Umbilical cord (tissue), 2 donors: ENCODE measurements around the gene CFAP100. TPM values are rescaled to one million over a fixed set of nuclear protein-coding genes. Genes with fewer than 3 reads are reported as not detected.

Experiments used
- DNase-seq: peaks from one replicate; pipeline ENCODE4 v3.0.0-alpha.2; 2015; ENCODE audit warnings: low spot score
- total RNA-seq: library from RNA; depleted of rRNA; stranded (reverse); fragments of >200 nt; gene quantifications from one replicate; pipeline ENCODE4 v1.2.3, GENCODE V29; 2014; ENCODE audit warnings: low replicate concordance; ENCODE audit not compliant: insufficient read depth

CFAP100 gene
- total RNA-seq, 1 donor from 2014 or later, result 3.4 TPM

GRCh38 chr3:126478581-126479310 lies 84.0 kb downstream of the CFAP100 start:
- DNase-seq, result no peak

GRCh38 chr3:126479642-126480041 lies 84.9 kb downstream of the CFAP100 start:
- DNase-seq, result no peak

GRCh38 chr3:126480206-126480605 lies 85.5 kb downstream of the CFAP100 start:
- no peak for DNase-seq

- DNase-seq, result no peak
Measured at GRCh38 chr3:126480861-126481260, 86.2 kb downstream of the CFAP100 start.

GRCh38 chr3:126481808-126482502 lies 87.2 kb downstream of the CFAP100 start:
- DNase-seq, result peak; percentile 73

DNA sequence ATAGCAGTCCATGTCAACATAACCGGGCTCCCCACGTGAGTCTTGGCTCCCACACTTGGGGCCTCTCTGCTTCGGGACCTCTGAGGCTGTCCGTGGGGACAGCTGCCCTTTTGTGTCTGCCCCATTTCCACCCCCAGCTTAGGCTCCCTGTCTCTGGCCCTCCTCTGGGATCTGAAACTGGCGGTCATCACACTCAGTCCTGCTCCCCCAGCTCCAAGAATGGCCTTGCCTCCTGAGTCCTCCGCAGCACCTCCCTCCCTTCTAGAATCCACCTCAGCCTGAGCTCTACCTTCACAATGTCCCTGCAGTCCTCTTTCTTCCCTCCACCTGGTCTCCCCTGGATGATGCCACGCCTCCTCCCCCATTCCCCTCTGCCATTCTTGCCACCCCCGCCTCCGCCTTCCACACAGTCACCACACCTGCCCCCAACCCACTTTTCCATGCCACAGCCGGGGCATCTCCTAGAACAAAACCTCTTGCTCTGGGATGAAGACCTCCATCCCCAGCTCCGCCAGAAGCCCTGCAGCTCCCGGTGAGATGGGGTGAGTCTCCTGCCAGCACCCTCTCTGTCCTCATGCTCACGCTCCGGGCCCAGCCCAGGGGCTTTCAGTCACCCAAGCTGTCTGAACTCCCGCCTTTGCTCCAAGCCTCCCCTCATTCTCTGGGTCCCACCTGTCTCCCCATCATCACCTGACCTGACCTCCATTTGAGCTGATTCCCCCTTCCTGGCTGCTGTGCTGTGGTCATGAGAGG lies 88.0 kb downstream of the CFAP100 start:
- no peak for DNase-seq

- no peak for DNase-seq
Measured at GRCh38 chr3:126483321-126483761, 88.6 kb downstream of the CFAP100 start.

- DNase-seq, result no peak
Measured at GRCh38 chr3:126484148-126484547, 89.4 kb downstream of the CFAP100 start.

- DNase-seq, result no peak
Measured at GRCh38 chr3:126484662-126485061, 90.0 kb downstream of the CFAP100 start.

DNA sequence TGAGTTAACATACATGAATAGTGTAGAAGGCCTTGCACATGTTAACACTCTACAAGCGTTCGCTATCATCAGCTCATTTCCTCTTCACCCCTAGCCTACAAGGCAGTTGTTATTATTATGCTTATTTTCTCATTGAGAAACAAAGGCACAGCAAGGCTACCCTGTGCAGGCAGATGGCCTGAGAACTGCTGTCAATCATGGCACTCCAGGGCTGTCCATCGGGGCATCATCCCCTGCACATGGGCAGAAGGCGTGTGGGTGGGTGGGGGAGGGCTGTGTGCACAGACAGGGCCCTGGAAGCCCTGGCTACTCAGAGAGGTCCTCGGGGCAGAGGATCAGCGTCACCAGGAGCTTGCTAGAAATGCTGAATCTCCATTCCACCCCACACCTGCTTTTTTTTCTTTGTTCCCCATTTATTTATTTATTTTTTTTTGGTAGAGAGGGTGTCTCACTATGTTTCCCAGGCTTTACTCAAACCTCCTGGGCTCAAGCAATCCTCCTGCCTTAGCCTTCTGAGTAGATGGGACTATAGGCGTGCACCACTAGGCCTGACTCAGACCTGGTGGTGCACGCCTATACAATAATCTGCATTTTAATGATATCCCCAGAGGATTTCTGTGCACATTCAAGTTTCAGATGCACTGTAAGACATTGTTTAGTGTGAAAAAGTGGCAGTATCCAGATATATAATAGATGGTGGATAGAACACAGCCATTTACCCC lies 90.6 kb downstream of the CFAP100 start:
- no peak for DNase-seq

DNA sequence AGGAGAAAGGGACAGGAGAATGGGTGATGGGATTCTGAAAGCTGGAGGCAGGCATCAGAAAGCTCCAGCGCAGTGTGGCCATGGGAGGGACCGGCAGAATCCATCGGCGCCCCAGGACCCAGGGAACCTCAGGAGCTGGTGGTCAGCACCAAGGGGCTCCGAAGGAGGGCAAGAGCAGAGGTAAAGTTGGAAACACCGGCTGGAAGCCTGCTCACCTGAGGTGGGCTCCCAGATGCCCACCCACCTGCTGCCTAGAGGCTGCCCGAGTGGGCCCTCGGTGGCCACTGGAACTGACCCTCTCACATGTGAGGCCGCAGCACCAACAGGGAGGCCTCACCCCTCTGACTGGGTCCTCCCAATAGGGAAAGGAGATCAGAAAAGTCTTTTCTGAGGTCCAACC lies 91.2 kb downstream of the CFAP100 start:
- DNase-seq, result no peak

Other genes starting within 250 kb of the CFAP100 start
- gene ALDH1L1, start 214.3 kb upstream of the CFAP100 start, total RNA-seq, result 3.6 TPM
- gene KLF15, start 37.5 kb upstream of the CFAP100 start, total RNA-seq, result 1.7 TPM
- gene ZXDC, start 81.0 kb downstream of the CFAP100 start, total RNA-seq, result 28.6 TPM
- 0.48 TPM for gene UROC1, start 122.9 kb downstream of the CFAP100 start, total RNA-seq
- gene CHST13, start 129.2 kb downstream of the CFAP100 start, total RNA-seq, result not detected
- gene C3orf22, start 164.0 kb downstream of the CFAP100 start, total RNA-seq, result 1.7 TPM